PC-9 (cell line): ENCODE measurements around the gene CACNA1A. TPM values are rescaled to one million over a fixed set of nuclear protein-coding genes. Genes with fewer than 3 reads are reported as not detected.

Experiments
- BruUV-seq: library from RNA; stranded (reverse); fragments of 400-500 nt; replicated peaks from 2 replicates; lab custom pipeline; 2021; lab: Mats Ljungman, UMichigan
- CTCF ChIA-PET: fragments of 300-600 bp; sonication (Branson Sonifier 250); formaldehyde crosslinking; loops from one replicate; lab custom pipeline; 2022; ENCODE audit warnings: antibody characterized with exemption; lab: Charles Lee
- POLR2A ChIA-PET: fragments of 300-600 bp; sonication (Branson Sonifier 250); formaldehyde crosslinking; loops from one replicate; lab custom pipeline; 2022; ENCODE audit warnings: antibody characterized with exemption; ENCODE audit not compliant: unreplicated experiment; lab: Charles Lee
- DNase-seq, 2 experiments: peaks; one replicate each; pipeline versions ENCODE4 v3.0.0 to v3.0.0-alpha.2; 2015 to 2022; ENCODE audit warnings: mixed read lengths in 1 of 2
- H2AFZ ChIP-seq: fragments of 200-600 bp; sonication (generic); 2 replicates; pipeline ENCODE4 v1.8.1; 2017; ENCODE audit warnings: antibody characterized with exemption
- H3F3A ChIP-seq: fragments of 200-600 bp; sonication (generic); 2 replicates; pipeline ENCODE4 v1.8.1; 2017; ENCODE audit warnings: antibody characterized with exemption, mild to moderate bottlenecking, low read depth; ENCODE audit not compliant: insufficient read depth
- H3K27ac ChIP-seq: fragments of 200-600 bp; sonication (generic); 2 replicates; pipeline ENCODE4 v1.6.1; 2016; ENCODE audit warnings: mixed run types
- H3K27me3 ChIP-seq: fragments of 200-600 bp; sonication (generic); 2 replicates; pipeline ENCODE4 v1.6.1; 2016; ENCODE audit warnings: low read depth, mixed run types; ENCODE audit not compliant: insufficient read depth
- H3K36me3 ChIP-seq: fragments of 200-600 bp; sonication (generic); 2 replicates; pipeline ENCODE4 v1.6.1; 2016; ENCODE audit warnings: low read depth, mixed run types
- H3K4me1 ChIP-seq: fragments of 200-600 bp; sonication (generic); replicated peaks from 2 replicates; pipeline ENCODE4 v1.6.1; 2016; ENCODE audit warnings: mixed run types; ENCODE audit not compliant: insufficient read depth
- H3K4me2 ChIP-seq: fragments of 200-600 bp; sonication (generic); 2 replicates; pipeline ENCODE4 v1.6.1; 2017; ENCODE audit warnings: mixed run types
- H3K4me3 ChIP-seq: fragments of 200-600 bp; sonication (generic); 2 replicates; pipeline ENCODE4 v1.6.1; 2016; ENCODE audit warnings: mixed run types
- H3K79me2 ChIP-seq: fragments of 200-600 bp; sonication (generic); 2 replicates; pipeline ENCODE4 v1.6.1; 2017; ENCODE audit warnings: low read depth, mixed run types
- H3K9me2 ChIP-seq: fragments of 200-600 bp; sonication (generic); 2 replicates; pipeline ENCODE4 v1.8.1; 2017; ENCODE audit warnings: mild to moderate bottlenecking; ENCODE audit not compliant: insufficient read depth
- H3K9me3 ChIP-seq: fragments of 200-600 bp; sonication (generic); 2 replicates; pipeline ENCODE4 v1.8.1; 2016; ENCODE audit warnings: low read depth; ENCODE audit not compliant: insufficient read depth
- H4K20me1 ChIP-seq: fragments of 200-600 bp; sonication (generic); 2 replicates; pipeline ENCODE4 v1.8.1; 2017; ENCODE audit not compliant: insufficient read depth
- EZH2 ChIP-seq: fragments of 200-600 bp; sonication (generic); IDR thresholded peaks from 2 replicates; pipeline ENCODE4 v1.8.0; 2017; ENCODE audit warnings: antibody characterized with exemption, low read depth
- intact Hi-C: fragments of 100-400 bp; cut with micrococcal nuclease; formaldehyde crosslinking; loops from one replicate; pipeline ENCODE4 v1.10.0; 2022; ENCODE audit not compliant: unreplicated experiment
- total RNA-seq: library from RNA; stranded (reverse); gene quantifications from 2 replicates; pipeline ENCODE4 v1.2.3, GENCODE V29; 2021
- TF ChIP-seq, protein P1 (sequence below): fragments of 200-600 bp; sonication (generic); conservative IDR thresholded peaks from 2 replicates; pipeline ENCODE4 v1.6.1; 2017; ENCODE audit warnings: mixed run types, antibody characterized with exemption, mild to moderate bottlenecking, moderate library complexity

CACNA1A gene
- total RNA-seq, 1 experiment from 2014 or later = 0.35 TPM

DNA sequence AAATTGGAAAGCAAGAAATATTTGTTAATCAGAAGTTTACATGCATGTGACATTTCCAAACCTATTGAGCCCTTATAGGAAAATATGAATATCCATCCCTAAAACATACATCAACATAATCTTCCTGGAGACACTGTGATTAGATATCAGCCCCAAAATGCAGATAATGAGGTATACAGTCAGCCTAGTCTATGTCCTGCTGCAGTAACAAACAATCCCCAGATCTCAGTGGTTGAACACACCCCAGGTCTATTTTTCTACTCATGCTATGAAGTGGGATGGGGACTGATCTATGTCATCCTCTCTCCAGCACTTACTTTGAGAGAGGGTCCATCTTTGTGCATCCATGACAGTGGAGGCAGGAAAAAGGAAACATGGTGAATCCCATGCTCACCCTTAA is 31.2 kb downstream of the CACNA1A start:
- Histone ChIP-seq H3K36me3 (no peaks in the 10 kb centered on the region), H4K20me1 (no peaks in the 10 kb centered on the region), H3K9me3 (no peaks in the 10 kb centered on the region), H2AFZ (no peak overlapping the region), H3F3A (no peaks in the 10 kb centered on the region), H3K9me2 (no peaks in the 10 kb centered on the region), H3K27me3 (peaks cover 45% of the 10 kb centered on the region), H3K4me3 (no peak overlapping the region), H3K27ac (no peak overlapping the region), H3K4me2 (no peak overlapping the region), H3K79me2 (no peaks in the 10 kb centered on the region), H3K4me1 (no peaks in the 10 kb centered on the region)
- intact Hi-C loops = no loop called here
- TF ChIP-seq, protein P1, sequence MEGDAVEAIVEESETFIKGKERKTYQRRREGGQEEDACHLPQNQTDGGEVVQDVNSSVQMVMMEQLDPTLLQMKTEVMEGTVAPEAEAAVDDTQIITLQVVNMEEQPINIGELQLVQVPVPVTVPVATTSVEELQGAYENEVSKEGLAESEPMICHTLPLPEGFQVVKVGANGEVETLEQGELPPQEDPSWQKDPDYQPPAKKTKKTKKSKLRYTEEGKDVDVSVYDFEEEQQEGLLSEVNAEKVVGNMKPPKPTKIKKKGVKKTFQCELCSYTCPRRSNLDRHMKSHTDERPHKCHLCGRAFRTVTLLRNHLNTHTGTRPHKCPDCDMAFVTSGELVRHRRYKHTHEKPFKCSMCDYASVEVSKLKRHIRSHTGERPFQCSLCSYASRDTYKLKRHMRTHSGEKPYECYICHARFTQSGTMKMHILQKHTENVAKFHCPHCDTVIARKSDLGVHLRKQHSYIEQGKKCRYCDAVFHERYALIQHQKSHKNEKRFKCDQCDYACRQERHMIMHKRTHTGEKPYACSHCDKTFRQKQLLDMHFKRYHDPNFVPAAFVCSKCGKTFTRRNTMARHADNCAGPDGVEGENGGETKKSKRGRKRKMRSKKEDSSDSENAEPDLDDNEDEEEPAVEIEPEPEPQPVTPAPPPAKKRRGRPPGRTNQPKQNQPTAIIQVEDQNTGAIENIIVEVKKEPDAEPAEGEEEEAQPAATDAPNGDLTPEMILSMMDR = no peak
- TF ChIP-seq EZH2 = no peak
- POLR2A ChIA-PET = no interaction called here
- no peak for DNase-seq
- CTCF ChIA-PET = no interaction called here
- BruUV-seq = no TSS peak

DNA sequence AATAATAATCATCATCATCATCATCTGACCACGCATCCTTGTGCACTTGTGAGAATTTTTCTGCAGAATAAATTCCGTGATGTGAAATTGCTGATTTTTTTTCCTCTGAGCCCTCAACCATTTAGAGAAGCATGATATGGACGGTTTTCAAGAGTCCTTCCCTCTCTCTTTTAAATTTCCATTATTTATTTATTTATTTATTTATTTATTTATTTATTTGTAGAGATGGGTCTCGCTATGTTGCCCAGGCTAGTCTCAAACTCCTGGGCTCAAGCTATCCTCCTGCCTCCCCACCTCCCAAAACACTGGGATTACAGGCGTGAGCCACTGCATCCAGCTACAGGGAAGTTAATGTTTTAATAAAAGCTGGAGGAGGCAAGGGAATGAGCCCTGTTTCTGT is 39.6 kb downstream of the CACNA1A start:
- Histone ChIP-seq H3K9me2 (no peaks in the 10 kb centered on the region), H3K9me3 (no peaks in the 10 kb centered on the region), H3K4me1 (no peaks in the 10 kb centered on the region), H3K27me3 (peaks cover 48% of the 10 kb centered on the region), H3K36me3 (no peaks in the 10 kb centered on the region), H3K4me2 (no peak overlapping the region), H3K27ac (no peak overlapping the region), H3K79me2 (no peaks in the 10 kb centered on the region), H2AFZ (no peak overlapping the region), H3K4me3 (no peak overlapping the region), H4K20me1 (no peaks in the 10 kb centered on the region; the same call in 1 of the 2 replicates), H3F3A (no peaks in the 10 kb centered on the region)
- TF ChIP-seq, protein P1 = no peak
- TF ChIP-seq EZH2 = no peak
- CTCF ChIA-PET = interaction anchor here (0.7 kb wide), 1 partner anchor 384 kb away, joined by 10 read pairs; no protein-coding TSS in a partner anchor
- POLR2A ChIA-PET = no interaction called here
- no peak for DNase-seq
- intact Hi-C loops = no loop called here
- BruUV-seq = no TSS peak

DNA sequence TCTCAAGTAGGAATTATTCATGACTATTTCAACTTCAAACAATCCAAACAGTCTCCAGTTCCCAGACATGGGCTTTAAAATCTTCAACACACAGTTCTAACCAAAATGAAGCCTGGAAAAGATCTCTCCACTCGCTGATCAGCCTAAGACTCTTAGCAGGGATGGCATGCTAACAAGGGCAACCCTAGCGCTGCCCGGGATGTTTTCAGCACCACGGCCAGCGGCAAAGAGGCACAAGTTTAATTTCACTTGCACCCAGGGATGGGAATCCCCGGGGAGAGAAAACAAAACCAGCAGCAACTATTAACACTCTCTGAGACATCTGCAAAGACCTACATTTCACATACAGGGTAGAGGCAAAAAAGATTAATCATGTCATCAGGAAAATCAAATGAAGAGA is 43.0 kb downstream of the CACNA1A start:
- no TSS peak for BruUV-seq
- TF ChIP-seq, protein P1 = no peak
- TF ChIP-seq EZH2 = no peak
- POLR2A ChIA-PET = interaction anchor here (0.5 kb wide), 1 partner anchor 268 kb away, joined by 6 read pairs; no protein-coding TSS in a partner anchor
- Histone ChIP-seq H4K20me1 (no peaks in the 10 kb centered on the region; the same call in 1 of the 2 replicates), H3K79me2 (no peaks in the 10 kb centered on the region), H3K27me3 (peaks cover 51% of the 10 kb centered on the region), H3K27ac (no peak overlapping the region), H3K4me3 (no peak overlapping the region), H2AFZ (no peak overlapping the region), H3K4me2 (no peak overlapping the region), H3K9me3 (no peaks in the 10 kb centered on the region), H3K36me3 (no peaks in the 10 kb centered on the region), H3K4me1 (no peaks in the 10 kb centered on the region), H3K9me2 (no peaks in the 10 kb centered on the region), H3F3A (no peaks in the 10 kb centered on the region)
- CTCF ChIA-PET = no interaction called here
- intact Hi-C loops = no loop called here
- DNase-seq = peak in 1 of 2 experiments; percentile 2
